ENCODE data around the gene RHCG. TPM values are rescaled to one million over a fixed set of nuclear protein-coding genes. Genes with fewer than 3 reads are reported as not detected.

Gene RHCG
- total RNA-seq, 1 experiment from 2014 or later, result not detected

Other genes with a start within 250 kb of the RHCG start
- gene POLG, start 161.8 kb downstream of the RHCG start, total RNA-seq (2014; rRNA removed; shearing (Covaris generic)), result 54.9 and 71.0 TPM in 2 replicates
- gene TICRR, start 78.9 kb upstream of the RHCG start, total RNA-seq (2014; rRNA removed; shearing (Covaris generic)), result 8.6 and 10.5 TPM in 2 replicates
- gene KIF7, start 158.9 kb upstream of the RHCG start, total RNA-seq (2014; rRNA removed; shearing (Covaris generic)), result 13.8 and 14.3 TPM in 2 replicates
- not detected in 2 replicates for gene PLIN1, start 182.8 kb upstream of the RHCG start, total RNA-seq (2014; rRNA removed; shearing (Covaris generic))
- gene PEX11A, start 194.2 kb upstream of the RHCG start, total RNA-seq (2014; rRNA removed; shearing (Covaris generic)), result 4.8 and 15.0 TPM in 2 replicates
- gene WDR93, start 194.2 kb upstream of the RHCG start, total RNA-seq (2014; rRNA removed; shearing (Covaris generic)), result 0.05 TPM in 1 of 2 replicates, not detected in the other